ENCODE measurements around the gene UBE3D.

DNA sequence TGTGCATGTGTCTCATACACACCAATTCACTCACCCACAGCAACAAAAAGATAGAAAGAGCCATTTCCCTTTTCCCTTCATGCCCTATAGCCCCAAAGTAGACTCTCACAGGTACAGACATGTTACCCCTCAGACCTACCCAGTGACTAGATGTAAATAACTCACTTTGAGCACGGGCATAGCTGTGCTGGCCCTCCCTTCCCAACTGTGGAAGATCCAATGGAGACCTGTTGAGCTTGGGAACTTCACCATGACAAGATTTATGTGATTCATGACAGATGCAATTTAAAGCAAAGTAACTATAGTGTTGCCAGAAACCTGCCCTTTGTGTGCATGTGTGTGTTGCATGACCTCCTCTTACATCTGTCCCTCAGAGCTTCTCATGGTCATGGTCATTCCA lies 175.4 kb downstream of the UBE3D start:
- TF ChIP-seq CTCF (IDR thresholded peaks at IDR 0.05) (no peak), EP300 (IDR thresholded peaks at IDR 0.05; ENCODE audit: low read depth) (no peak), POLR2AphosphoS5 (IDR thresholded peaks at IDR 0.05) (no peak)

Data from transverse colon (tissue), 4 donors.